Activated T-helper 9 cell treated with anti-CD3 and anti-CD28 coated beads, Interleukin-2, amount 50 U/mL, for 16 hours (primary cell): ENCODE measurements around the gene MT1E.
"Not testable (repeated sequence)": the region's sequence is repeated elsewhere in the genome, so short reads cannot be mapped to it uniquely, and the experiment has no call there.

ENCODE experiments used
- DNase-seq: peaks from one replicate; pipeline ENCODE4 v3.0.0-alpha.2; 2020; ENCODE audit warnings: low read depth

The MT1E gene

GRCh38 chr16:56607109-56607618 is 18.4 kb upstream of the MT1E start:
- no peak for DNase-seq

DNA sequence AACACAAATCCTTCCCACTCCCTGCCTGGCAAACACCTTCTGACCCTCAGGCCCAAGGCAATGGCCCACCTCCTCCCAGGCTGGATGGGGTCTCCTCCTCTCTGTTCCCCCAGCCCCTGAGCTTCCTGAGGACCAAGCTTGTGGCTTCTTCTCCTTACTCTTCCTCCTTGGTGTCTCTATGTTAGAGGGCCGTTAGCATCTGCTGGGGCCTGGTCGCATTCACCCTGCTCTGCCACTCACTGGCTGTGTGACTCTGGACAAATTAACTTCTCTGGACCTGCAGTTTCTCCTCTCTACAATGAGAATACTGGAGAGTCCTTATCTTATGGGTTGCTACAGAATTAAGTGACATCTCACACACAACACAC is 17.9 kb upstream of the MT1E start:
- DNase-seq = no peak

DNA sequence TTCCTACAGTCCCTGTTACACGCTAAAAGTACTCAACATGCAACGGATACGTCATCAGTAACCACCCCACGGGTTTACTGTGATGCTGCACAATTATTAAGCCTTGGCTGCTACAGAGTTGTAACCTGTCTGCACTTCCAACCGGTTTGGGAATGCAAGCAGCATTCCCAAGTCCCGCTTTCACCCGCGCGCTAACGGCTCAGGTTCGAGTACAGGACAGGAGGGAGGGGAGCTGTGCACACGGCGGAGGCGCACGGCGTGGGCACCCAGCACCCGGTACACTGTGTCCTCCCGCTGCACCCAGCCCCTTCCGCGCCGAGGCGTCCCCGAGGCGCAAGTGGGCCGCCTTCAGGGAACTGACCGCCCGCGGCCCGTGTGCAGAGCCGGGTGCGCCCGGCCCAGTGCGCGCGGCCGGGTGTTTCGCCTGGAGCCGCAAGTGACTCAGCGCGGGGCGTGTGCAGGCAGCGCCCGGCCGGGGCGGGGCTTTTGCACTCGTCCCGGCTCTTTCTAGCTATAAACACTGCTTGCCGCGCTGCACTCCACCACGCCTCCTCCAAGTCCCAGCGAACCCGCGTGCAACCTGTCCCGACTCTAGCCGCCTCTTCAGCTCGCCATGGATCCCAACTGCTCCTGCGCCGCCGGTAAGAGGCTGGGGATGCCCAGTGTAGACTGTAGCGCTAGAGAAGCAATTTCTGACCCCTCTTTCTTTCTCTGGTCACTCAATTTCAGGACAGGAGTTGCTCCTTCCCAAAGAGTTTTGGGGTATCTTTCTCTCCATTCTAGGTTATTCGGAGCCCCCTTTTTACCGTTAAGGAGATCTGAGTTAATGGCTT is 17.3 kb upstream of the MT1E start, which contains the start of gene MT2A:
Gene MT2A (plus strand): TSS at position 542 of the 833 bp plus-strand sequence. CDS start 72 bp downstream, at position 614.
- peak; percentile 85 for DNase-seq

- DNase-seq = no peak
Observed at GRCh38 chr16:56608876-56609462, 16.6 kb upstream of the MT1E start.

- DNase-seq = peak; percentile 49
Observed at GRCh38 chr16:56609463-56609921, 16.1 kb upstream of the MT1E start.

- peak; percentile 58 for DNase-seq
Observed at GRCh38 chr16:56610017-56610608, 15.5 kb upstream of the MT1E start.

- no peak for DNase-seq
Observed at GRCh38 chr16:56610609-56611111, 14.9 kb upstream of the MT1E start.

GRCh38 chr16:56611281-56611833 is 14.2 kb upstream of the MT1E start:
- DNase-seq = no peak

- DNase-seq = no peak
Observed at GRCh38 chr16:56613706-56614105, 11.9 kb upstream of the MT1E start.

GRCh38 chr16:56614549-56614991 is 11.0 kb upstream of the MT1E start:
- no peak for DNase-seq

GRCh38 chr16:56615353-56615752 is 10.2 kb upstream of the MT1E start:
- no peak for DNase-seq

DNA sequence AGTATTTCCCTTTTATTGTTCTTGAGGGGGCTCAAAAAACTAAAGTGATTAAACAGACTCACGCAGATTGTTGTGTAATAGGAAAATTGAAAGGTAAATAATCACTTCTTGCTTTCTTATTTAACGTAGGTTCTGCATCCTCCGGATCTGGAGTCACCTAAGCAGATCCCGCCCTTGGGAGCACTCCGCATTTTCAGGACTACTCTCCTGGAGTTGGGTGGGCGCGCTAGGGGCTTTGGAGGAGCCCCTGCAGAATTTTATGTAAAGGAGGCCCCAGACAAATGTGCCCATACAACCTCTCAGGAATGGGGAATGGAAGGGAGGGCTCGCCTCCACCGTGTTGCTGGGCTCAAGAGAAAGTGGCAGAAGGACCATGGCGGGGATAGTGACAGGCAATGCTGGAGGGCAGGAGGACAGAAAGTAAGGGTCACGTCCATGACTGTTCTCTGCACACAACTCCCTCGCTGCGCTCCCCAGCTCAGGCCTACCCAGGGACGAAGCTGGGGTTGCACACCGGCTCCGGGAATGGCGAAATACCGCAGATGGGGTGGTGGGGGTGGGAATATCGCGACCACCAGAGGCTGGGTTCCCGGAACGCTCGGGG is 8.9 kb upstream of the MT1E start:
- no peak for DNase-seq

DNA sequence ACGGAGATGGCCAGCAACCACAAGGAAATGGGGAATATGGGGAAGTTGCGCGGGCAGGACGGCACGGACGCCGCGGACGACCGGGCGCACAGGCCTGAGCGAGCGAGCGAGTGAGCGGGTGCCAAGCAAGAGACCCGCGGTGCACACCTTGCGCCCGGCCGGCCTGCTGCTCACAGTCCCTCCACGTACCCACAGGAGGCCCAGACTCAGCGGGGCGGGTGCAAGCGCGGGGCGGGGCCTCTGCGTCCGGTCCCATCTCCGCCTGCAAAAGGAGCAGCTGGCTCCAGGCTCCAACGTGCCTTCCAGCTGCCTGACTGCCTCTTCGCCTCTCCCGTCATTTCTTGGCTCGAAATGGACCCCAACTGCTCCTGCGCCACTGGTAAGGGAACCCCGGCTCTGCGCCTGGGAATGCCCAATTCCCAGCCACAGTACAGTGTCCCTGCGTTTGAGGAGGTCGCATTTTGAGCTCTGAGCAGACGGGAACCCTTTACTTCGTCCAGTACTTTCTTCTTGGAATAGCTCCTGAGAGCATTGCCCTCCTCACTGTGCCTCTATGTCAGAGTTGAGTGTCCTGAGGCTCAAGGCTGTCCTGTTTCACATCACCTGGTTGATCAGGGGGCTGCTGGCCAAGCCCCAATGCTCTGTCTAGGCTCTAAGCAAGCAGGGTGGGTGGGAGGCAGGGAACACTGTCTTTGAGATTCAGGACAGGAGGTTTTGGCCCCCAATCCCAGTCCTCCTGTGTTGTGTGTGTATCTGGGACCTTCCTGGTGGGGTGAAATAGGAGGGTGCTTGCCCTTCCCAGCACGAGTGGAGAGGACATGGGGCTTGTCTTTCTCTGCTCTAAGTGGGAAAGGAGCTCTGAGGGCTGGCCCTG is 8.1 kb upstream of the MT1E start:
- DNase-seq = no peak

- DNase-seq = no peak
Observed at GRCh38 chr16:56618138-56618537, 7.4 kb upstream of the MT1E start.

DNA sequence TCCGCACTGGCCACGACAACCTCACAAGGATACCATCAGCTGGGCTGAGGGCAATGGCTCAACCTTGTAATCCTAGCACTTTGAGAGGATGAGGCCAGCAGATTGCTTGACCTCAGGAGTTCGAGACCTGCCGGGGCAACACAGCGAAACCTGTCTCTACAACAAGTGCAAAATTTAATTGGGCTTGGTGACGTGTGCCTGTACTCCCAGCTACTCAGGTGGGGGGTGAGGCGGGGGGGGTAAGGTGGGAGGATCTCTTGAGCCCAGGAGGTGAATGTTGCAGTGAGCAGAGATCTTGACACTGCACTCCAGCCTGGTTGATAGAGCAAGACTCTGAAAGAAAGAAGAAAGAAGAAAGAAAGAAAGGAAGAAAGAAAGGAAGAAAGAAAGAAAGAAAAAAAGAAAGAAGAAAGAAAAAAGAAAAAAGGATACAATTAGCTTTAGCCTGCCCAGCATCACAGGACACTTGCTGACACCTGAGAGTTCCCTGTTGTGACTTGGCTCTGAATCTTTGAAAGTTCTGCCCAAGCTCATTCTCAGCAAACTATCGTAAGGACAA is 5.2 kb upstream of the MT1E start:
- DNase-seq = no peak

DNA sequence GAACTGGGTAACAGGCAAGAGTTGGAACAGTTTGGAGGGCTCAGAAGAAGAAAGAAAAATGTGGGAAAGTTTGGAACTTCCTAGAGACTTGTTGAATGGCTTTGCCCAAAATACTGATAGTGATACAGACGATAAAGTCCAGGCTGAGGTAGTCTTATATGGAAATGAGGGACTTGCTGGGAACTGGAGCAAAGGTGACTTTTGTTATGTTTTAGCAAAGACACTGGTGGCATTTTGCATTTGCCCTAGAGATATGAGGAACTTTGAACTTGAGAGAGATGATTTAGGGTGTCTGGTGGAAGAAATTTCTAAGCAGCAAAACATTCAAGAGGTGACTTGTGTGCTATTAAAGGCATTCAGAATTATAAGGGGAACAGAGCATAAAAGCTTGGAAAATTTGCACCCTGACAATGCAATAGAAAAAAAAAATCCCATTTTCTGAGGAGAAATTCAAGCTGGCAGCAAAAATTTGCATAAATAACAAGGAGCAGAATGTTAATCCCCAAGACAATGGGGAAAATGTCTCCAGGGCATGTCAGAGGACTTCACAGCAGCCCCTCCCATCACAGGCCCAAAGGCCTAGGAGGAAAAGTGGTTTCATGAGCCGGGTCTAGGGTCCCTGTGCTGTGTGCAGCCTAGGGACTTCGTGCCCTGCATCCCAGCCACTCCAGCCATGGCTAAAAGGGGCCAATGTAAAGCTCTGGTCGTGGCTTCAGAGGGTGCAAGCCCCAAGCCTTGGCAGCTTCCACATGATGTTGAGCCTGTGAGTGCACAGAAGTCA is 3.7 kb upstream of the MT1E start:
- not testable (repeated sequence) for DNase-seq

DNA sequence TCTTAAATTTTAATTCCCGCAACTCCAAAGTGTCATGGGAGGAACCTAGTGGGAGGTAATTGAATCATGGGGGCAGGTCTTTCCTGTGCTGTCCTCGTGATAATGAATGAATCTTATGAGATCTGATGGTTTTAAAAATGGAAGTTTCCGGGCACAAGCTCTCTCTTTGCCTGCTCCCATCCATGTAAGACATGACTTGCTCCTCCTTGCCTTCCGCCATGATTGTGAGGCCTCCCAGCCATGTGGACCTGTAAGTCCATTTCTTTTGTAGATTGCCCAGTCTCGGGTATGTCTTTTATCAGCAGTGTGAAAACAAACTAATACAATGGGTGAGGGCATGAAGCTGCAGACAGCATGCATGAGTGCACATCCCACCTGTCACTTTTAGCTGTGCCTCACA is 2.4 kb upstream of the MT1E start:
- not testable (repeated sequence) for DNase-seq

GRCh38 chr16:56623637-56624036 is 1.9 kb upstream of the MT1E start:
- no peak for DNase-seq

DNA sequence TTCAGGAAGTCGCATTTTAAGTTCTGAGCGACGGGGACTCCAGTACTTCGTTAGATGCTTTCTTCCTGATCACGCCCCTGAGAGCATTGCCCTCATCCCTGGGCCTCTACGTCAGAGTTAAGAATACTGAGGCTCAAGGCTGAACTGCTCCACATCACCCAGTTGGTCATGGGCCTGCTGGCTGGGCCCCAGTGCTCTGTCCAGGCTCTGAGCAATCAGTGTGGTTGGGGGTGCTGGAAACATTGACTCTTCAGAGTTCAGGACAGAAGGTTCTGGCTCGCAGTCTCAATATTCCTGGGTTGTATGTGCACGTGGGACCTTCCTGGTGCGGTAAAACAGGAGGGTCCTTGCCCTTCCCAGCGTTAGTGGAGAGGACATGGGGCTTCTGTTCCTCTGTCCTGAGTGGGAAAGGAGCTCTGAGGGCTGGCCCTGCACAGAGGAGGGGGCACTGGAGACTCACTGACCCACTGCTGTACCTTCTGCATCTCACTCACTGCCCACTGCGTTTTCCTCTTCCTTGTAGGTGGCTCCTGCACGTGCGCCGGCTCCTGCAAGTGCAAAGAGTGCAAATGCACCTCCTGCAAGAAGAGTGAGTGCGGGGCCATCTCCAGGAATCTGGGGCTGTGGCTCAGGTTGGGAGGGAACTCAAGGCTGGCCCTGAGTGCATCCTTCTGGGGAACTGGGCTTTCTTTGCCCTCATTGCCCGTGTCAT is 518 bp downstream of the MT1E start:
- no peak for DNase-seq
